Amniotic epithelial cell (primary cell): Measurements from ENCODE around the gene ADCY1.

Source experiments
- DNase-seq: peaks from one replicate; pipeline ENCODE4 v3.0.0-alpha.2; 2010; ENCODE audit warnings: low read depth

The ADCY1 gene

DNA sequence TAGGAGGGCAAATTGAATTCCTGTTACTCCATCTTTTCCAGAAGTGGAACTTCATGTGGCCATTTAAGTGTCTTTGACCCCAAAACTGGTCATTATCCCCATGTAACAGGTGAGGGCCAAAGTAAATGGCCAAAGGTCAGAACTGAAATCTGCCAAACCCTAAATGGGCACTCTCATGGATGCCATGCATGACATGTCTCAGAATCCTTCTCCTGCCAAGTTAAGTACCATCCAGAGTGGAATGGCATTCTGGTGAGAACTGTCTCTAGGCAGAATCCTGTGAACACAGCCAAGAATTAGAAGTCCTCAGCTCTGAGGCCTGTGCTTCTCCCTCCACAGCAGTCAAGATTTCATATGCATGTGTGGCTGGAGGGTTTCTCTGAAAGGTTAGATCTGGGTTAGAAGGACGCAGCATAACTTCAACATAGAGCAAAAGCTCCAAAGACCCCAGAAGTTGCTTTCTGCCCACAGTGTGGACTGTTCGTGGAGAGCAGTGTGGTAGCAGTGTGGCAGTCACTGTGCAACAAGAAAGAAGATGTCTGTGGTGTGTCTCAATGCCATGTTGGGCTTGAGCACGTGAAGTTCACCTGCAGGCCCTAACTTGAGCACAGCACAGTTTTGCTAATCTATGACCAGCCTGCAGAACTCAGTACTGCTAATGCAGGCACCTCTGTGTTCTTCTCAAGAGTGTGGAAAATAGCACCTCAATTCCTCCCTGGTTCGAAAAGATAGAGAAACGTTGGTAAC is 121.3 kb downstream of the ADCY1 start:
- no peak for DNase-seq

DNA sequence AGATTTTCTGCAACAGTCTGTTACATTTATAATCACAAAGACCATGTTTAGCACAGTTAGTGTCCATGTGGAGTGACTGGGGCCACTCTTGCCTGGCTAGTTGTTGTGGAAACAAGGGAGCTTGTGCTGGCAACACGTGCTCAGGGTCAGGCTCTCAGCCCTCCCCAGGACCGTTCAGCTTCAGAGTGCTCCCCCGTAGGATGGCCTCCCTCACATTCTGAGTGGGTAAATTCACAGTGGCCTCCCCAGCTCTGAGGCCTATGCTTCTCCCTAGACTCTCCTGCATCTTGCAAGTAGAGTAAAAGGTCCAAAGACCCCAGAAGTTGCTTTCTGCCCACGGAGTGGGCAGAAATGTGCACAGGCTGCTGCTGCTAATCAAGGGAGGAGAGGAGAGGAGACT is 122.3 kb downstream of the ADCY1 start:
- DNase-seq, result no peak

GRCh38 chr7:45697576-45698136 is 123.5 kb downstream of the ADCY1 start:
- DNase-seq, result peak; percentile 19

- DNase-seq, result no peak
Measured at GRCh38 chr7:45698303-45699014, 124.3 kb downstream of the ADCY1 start.

DNA sequence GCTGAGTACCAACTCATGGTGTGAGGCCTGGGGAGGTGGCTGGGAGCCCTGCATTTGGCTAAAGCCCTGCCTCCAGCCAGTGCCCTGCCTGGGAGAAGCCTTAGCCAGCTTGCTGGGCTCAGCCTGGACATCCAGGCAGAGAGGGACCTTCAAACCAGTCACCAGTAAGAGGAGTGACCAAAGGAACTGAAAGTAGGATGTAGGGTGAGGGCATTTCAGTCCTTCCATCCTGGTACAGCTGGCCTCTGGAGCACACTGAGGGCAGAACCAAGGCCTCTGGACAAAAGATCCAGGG is 124.8 kb downstream of the ADCY1 start:
- DNase-seq, result no peak

- no peak for DNase-seq
Measured at GRCh38 chr7:45699726-45700390, 125.7 kb downstream of the ADCY1 start.

DNA sequence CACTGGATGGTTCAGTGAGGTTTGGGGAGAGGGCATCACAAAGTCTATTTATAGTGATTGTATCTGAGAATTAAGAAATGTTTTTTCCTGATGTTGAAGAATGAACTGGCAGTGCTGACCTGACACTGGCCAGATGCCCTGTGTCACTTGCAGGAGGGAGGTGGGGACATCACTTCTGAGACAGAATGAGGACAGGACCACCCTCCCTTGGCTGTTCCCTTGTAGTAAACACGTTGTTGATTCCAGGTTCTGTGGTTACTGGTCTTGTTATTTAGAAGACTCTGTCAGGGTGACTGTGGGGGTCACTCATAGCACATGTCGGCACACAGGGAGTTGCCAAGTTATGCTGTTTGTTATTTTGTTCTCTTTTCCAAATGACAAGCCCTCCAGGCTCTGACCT is 126.4 kb downstream of the ADCY1 start:
- DNase-seq, result peak; percentile 22

DNA sequence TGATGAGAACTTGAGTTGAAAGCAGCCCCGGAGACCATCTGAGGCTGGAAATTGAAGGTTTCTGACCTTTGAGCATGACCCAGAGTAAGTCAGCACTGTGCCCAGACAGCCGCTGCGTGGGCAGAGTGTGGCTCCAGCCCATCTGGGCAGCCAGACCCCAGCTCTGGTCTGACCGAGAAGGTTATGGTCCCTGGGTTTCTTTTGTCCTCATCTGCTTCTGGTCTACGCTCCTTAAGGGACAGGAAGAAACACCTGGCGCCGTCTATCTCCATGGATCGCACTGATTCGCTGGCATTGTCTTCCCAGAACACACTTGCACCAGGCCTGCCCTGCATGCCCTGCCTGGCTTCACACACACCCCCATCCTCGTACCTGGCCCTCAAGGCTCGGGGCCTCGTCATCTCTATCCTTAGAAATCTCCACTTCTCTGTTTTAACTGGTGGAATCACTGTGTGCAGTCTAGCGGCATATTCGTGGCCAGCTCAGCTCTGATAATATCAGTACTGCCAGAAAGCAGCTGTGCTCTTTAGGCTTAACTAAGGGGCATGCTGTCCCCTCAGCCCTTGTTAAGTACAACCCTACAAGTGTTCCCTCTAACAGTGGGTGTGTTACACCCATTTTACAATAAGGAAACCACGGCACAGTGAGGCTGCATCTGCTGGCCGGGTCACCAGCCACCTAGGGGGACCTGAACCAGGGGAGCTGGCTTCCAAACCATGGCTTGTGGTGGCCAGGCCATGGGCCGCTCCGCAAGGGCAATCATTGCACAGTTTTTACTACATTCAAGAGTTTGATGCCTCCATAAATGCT is 127.7 kb downstream of the ADCY1 start:
- DNase-seq, result no peak

DNA sequence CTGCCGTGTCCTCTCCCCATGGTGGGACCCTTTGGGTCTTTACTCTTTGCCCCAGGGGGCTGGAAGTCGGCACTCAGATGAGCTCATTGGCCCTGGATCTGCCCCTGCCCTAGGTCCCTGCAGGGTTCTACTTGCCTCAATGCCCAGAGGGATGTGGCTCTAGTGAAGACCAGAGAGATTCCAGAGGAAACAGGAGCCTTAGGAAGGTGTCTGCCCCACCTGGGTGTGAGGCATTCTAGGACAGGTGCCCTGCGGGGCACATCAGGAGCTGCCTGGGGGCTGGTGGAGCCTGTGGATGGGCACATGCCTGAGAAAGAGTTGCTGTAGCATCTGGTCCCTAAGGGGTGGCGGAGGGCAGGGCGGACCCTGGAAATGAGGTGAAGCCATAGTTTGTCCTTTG is 128.6 kb downstream of the ADCY1 start:
- DNase-seq, result no peak

DNA sequence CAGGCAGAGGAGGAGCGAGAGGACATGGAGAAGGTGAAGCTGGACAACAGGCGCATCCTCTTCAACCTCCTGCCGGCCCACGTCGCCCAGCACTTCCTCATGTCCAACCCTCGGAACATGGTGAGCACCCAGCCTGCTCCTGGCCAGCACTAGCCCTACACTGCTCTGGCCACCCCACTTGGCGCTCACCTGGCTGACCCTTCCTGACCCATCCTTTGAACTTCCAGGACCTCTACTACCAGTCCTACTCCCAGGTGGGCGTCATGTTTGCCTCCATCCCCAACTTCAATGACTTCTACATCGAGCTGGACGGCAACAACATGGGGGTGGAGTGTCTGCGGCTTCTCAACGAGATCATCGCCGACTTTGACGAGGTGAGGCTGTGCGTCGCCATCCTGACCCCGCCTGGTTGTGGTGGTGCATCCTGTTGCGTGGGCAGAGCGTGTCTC is 129.2 kb downstream of the ADCY1 start:
- no peak for DNase-seq

- DNase-seq, result no peak
Measured at GRCh38 chr7:45703911-45704682, 129.9 kb downstream of the ADCY1 start.

DNA sequence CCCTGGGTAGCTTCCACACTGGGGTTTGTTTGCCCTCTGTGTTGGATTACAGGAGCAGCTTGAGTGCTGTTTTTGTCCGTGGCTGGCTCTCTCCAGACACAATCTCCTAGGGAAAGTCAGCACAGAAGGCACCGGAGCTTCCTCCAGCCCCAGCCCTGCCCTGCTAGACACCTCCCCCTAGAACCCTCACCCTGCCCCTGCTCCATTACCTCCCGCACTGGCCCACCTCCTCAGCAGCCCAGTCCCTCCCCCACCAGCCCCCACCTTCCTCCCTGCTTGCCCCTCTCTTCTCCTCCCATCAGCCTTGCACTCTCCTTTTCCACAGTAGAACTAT is 130.5 kb downstream of the ADCY1 start:
- no peak for DNase-seq

DNA sequence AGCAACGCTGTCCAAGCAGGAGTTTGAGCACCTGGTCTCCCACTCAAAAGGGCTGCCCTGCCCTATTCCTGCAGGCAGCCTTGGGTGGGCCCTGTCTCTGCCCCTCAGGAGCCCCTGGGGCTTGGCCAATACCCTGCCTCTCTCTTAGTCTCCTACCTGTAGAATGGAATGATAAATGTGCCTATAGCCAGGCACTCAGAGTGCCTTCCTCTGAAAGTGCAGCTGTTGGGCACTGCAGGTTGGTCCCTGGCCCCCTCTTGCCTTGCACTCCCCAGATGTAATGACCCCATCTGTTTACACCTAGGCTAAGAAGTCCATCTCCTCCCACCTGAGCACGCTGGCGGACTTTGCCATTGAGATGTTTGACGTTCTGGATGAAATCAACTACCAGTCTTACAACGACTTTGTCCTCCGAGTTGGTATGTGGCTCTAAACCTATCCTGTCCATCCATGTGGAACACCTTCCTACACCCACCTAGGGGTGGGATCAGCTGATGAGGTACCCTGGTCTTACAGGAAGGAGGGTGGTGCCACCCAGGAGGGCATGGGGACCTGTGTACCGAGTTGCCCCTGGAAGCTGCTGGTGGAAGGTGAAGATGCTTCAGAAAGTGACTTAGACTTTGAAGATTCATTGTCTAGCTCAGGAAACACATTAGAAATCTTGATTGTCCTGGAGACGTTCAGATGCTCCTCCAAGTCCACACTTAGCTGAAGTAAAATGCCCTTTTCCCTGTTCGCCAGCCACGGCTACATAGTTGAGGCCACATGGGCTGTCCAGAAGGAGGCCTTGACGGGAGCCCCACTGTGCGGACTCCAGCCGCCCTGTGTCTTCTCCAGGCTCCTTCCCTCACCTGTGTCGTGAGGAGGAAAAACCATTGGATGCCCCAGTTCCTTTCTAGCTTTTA is 134.1 kb downstream of the ADCY1 start:
- DNase-seq, result no peak

DNA sequence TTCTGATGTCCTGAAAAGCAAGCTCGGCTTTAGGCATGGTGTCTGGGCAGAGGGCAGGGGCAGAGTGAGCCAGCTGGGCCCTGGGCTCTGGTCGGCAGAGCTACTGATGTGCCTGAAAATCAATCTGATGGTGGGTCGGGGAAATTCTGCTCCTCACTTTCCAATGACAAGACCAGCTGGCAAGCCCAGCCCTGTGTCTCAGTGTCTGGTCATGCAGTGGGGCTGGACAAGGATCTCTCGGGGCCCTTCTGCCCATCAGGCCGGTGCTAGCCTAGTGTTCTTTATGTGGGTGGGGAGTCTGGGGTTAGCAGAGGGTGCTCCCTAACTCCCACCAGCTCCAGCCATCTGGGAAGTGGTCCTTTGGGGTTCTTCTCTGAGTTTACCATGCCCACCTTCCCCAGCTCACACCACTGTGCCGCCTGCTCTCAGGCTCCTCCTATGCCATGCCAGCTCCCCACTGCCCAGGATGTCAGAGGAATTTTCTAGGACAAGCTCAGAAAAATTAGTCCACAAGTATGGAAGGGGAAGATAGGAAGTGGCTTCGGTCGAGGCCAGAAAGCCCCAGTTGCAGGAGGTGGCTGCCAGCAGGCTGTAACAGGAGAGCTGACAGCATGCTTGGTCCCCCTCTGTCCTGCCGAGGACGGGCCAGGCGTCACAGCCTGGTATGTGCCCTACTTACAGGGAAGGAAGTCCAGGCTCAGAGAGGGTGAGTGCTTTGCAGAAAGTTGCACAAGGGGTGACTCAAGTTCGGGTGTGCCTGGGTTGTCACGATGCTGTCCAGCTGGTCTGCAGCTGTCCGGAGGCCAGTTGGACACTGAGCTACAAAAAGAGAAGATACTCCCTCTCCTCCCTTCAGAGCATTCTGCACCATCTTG is 135.2 kb downstream of the ADCY1 start:
- DNase-seq, result peak; percentile 15

DNA sequence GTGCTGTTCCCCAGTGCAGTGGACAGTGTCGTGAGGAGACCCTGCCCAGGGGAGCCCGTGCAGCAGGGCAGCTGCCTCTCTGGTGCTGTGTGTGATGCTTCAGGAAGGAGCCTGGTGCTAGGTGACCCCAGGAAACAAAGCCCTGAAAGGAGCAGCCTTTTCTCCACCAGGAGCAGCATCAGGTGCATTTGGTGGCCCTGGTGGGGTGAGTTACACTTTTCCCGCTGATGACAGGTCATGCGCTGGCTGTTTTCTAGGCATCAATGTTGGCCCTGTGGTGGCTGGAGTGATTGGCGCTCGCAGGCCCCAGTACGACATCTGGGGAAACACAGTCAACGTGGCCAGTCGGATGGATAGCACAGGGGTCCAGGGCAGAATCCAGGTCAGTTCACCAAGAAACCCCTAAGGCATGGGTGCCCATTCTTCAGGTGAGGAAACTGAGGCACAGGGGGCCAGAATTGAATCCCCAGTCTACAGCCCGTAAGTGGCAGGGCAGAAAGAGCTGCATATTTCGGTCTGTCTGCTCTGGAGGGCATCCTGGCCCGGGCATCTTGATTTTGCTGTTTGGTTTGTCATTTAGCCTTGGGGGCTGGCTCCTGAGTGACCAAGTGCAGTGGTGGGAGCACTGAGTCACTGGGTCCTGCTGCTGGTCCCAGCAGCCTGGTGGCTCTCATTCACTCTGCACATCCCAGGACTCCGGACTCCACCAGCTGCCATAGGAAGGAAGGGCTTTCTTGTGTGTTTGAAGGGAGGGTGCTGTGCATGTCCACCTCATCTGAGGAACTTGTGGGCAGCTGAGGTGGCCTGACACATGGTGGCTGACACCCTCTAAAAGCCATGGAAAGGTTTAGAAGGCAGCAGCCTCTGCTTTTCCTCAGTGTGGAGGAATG is 136.3 kb downstream of the ADCY1 start:
- no peak for DNase-seq

DNA sequence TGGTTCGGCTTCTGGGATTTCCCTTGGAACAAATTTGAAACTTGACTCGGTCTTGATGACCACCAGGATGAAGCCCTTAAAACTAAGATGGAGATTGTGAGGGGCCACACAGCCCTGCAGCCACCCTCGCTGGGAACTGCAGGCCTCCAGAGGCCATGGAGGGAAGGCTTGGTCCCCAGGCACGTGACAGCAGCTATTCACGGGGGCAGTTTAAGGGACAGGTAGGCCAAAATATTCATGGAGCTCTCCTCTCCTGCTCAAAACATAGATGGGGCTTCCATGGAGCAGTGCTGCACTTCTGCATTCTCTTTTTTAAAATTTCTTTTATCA is 137.0 kb downstream of the ADCY1 start:
- no peak for DNase-seq

DNA sequence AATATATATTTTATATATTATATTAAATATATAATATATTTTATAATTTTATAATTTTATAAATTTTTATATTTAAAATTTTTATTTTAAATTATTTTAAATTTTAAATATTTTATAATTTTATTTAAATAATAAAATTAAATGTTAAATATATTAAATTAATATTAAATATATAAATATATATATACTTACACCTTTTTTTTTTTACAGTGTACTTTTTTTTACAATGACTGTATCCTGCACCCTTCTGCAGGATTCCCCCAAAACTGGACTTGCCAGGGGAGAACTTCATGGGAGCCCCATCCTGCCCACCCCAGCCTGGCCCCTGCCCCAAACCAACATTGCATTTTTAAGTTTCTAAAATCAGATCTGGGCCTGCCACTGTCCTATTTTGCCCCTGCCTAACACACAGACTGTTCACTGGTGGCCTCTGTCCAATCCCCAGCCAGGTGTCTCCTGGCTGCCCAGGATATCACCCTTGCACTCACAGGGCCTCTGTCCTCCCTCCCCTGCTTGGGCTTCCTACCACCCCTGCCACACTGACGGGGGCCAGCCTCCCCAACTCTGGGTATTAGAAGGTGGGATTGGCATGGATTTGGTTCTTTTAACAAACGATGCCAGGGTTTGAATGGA is 138.0 kb downstream of the ADCY1 start:
- no peak for DNase-seq
